Measurements from ENCODE around the gene TSG101.

Gene TSG101

DNA sequence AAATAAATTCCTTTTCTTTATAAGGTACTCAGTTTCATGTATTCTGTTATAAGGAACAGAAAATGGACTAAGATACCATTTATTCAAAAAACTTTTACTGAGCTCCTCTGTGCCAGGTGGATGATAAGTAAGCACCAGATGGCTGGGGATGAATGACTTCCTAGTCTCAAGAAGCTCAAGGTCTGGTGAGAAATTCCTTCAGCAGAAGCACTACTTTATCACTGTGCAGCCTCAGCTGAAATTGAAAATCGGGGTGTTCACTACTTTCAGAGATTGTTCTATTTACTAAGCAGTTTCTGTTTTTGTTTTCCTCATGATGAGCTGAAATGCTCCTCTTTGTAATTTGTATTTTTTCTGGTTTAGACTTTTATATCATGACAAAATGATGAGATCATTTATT, 63.3 kb downstream of the TSG101 start:
- DNase-seq (ENCODE audit: low read depth): no peak
- no peak overlapping the region for H3K4me3 ChIP-seq (ENCODE audit: low read depth, low read length)
- TF ChIP-seq, protein P1, sequence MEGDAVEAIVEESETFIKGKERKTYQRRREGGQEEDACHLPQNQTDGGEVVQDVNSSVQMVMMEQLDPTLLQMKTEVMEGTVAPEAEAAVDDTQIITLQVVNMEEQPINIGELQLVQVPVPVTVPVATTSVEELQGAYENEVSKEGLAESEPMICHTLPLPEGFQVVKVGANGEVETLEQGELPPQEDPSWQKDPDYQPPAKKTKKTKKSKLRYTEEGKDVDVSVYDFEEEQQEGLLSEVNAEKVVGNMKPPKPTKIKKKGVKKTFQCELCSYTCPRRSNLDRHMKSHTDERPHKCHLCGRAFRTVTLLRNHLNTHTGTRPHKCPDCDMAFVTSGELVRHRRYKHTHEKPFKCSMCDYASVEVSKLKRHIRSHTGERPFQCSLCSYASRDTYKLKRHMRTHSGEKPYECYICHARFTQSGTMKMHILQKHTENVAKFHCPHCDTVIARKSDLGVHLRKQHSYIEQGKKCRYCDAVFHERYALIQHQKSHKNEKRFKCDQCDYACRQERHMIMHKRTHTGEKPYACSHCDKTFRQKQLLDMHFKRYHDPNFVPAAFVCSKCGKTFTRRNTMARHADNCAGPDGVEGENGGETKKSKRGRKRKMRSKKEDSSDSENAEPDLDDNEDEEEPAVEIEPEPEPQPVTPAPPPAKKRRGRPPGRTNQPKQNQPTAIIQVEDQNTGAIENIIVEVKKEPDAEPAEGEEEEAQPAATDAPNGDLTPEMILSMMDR (conservative IDR thresholded peaks at IDR 0.05; ENCODE audit: low read depth, low read length): no peak

DNA sequence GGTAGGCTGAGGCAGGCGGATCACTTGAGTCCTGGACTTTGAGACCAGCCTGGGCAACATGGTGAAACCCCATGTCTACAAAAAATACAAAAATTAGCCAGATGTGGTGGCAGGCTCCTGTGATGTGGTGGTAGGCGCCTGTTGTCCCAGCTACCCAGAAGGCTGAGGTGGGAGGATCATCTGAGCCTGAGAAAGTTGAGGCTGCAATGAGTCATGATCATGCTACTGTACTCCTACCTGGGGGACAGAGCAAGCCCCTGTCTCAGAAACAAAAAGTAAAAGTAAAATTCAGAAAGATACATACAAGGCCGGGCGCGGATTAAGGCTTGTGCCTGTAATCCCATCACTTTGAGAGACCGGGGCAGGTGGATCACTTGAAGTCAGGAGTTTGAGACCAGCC, 64.8 kb downstream of the TSG101 start:
- TF ChIP-seq, protein P1 (conservative IDR thresholded peaks at IDR 0.05; ENCODE audit: low read depth, low read length): no peak
- no peak overlapping the region for H3K4me3 ChIP-seq (ENCODE audit: low read depth, low read length)
- no peak for DNase-seq (ENCODE audit: low read depth)

DNA sequence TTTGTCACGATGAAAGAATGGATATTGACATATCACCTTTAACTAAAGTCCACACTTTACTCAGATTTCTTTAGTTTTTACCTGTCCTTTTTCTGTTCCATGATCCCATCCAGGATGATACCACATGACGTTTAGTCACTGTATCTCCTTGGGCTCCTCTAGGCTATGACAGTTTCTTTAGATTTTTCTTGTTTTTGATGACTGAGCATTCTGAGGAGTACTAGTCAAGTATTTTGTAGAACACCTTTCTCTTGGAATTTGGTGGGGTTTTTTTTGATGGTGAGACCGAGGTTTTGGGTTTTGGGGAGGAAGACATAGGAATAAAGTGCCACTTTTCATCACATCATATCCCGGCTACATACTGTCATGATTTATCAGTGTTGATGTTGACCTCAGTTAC, 67.1 kb downstream of the TSG101 start:
- no peak overlapping the region for H3K4me3 ChIP-seq (ENCODE audit: low read depth, low read length)
- no peak for DNase-seq (ENCODE audit: low read depth)
- TF ChIP-seq, protein P1 (conservative IDR thresholded peaks at IDR 0.05; ENCODE audit: low read depth, low read length): no peak

DNA sequence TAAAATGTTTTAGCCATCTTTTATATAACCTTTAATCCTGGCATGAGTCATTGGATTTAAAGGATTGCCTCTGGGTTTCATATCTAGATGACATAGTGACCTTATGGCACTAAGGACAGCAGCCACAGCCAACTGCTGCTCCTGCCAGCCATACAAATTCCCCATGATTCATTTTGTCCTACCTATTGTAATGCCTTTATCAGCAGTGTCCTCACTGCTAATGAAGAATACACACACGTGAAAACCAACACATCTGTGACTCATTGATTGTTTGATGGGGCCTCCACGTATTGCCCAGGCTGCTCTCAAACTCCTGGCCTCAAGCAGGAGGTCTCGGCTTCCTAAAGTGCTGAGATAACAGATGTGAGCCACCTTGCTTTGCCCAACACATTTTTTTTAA, 69.3 kb downstream of the TSG101 start:
- DNase-seq (ENCODE audit: low read depth): peak; percentile 5
- TF ChIP-seq, protein P1 (conservative IDR thresholded peaks at IDR 0.05; ENCODE audit: low read depth, low read length): no peak
- no peak overlapping the region for H3K4me3 ChIP-seq (ENCODE audit: low read depth, low read length)

DNA sequence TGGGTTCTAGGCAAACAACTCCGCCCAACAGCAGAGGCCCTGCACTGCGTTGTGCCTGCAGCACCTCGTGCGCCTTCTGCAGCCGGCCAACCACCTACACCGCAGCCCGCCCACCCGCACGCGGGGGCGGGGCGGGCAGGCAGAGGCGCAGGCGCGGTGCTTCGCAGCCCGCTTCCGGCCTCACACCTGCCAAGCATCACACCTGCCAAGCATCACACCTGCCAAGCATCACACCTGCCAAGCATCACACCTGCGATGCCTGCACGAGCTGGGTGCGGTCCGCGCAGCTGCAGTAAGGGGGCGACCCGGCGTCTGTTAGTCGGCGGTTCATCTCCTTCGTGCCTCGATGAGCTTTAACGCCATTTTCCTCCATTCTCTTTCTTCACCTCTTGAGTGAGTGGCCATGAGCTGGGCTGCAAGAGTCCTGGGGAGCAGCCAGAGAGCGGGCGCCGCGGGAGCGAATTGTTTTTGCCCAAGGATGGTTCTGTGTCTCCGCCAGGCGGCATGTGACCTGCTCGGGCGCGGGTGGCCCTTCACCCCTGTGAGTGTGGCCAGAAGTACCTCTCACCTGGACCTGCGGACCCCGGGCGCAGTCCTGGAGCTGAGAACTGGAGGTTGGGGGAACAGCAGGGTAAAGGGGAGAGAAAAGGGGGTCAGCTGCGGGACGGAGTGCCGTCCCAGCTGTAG, 70.9 kb downstream of the TSG101 start, which contains the start of gene LDHAL6A:
TSS of gene LDHAL6A (plus strand) at position 171 of the 687 bp plus-strand sequence. CDS start 825 bp downstream, outside the sequence.
- no peak for DNase-seq (ENCODE audit: low read depth)
- TF ChIP-seq, protein P1 (conservative IDR thresholded peaks at IDR 0.05; ENCODE audit: low read depth, low read length): no peak
- no peak within 1 kb of the TSS for H3K4me3 ChIP-seq (ENCODE audit: low read depth, low read length)

DNA sequence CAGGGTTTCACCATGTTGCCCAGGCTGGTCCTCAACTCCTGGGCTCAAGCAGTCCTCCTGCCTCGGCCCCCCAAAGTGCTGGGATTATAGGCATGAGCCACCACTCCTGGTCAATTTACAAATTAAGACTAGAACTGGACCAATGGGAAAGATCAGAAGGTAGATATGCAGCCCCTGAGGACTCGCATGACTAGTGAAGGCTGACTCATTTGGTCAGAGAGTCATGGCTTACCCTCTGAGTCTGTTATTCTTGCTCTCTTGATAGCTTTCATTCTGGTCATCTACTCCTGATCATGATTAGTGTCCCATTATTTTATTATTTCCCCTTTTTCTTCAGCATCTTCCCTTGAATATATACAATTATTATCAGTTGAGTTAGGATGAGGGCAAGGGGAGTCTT, 73.8 kb downstream of the TSG101 start:
- TF ChIP-seq, protein P1 (conservative IDR thresholded peaks at IDR 0.05; ENCODE audit: low read depth, low read length): no peak
- peak; percentile 26 for DNase-seq (ENCODE audit: low read depth)
- H3K4me3 ChIP-seq (ENCODE audit: low read depth, low read length): no peak overlapping the region

DNA sequence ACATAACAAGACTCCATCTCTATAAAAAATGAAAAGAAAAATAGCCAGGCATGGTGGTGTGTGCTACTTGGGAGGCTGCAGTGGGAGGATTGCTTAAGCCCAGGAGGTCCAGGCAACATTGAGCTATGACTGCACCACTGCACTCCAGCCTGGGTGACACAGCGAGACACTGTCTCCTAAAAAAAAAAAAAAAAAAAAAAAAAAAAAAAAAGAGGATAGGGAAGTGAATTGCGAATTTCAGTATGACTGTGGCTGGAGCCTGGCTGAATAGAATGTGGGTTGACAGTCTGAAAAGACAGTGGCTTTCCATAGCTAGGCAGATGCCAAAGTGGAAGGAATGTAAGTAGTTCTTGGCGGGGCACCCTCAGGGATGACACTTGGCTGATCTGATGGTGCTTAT, 77.5 kb downstream of the TSG101 start:
- no peak for DNase-seq (ENCODE audit: low read depth)
- no peak overlapping the region for H3K4me3 ChIP-seq (ENCODE audit: low read depth, low read length)
- TF ChIP-seq, protein P1 (conservative IDR thresholded peaks at IDR 0.05; ENCODE audit: low read depth, low read length): no peak
